OCI-LY3 (cell line): ENCODE measurements around the gene ZNF74.

Source experiments
- H2AFZ ChIP-seq: fragments of 200-600, 300-600 bp; shearing (Covaris generic); 2 replicates; pipeline ENCODE4 v1.6.0; 2014; ENCODE audit warnings: antibody characterized with exemption, low read depth, low read length
- H3K27ac ChIP-seq: fragments of 200-600, 300-600 bp; sonication (generic); 2 replicates; pipeline ENCODE4 v1.5.1; 2014; ENCODE audit warnings: mild to moderate bottlenecking, low read length, moderate library complexity, mixed read lengths
- H3K27me3 ChIP-seq: fragments of 200-600, 300-600 bp; sonication (generic); 2 replicates; pipeline ENCODE4 v1.6.1; 2014; ENCODE audit warnings: low read depth, low read length, mixed read lengths
- H3K36me3 ChIP-seq: fragments of 200-600, 300-600 bp; sonication (generic); replicated peaks from 2 replicates; pipeline ENCODE3; 2014; ENCODE audit warnings: low read depth, low read length, mixed read lengths
- H3K4me1 ChIP-seq: fragments of 300-600, 200-600 bp; sonication (generic); 2 replicates; pipeline ENCODE4 v1.6.1; 2014; ENCODE audit warnings: low read length, mixed read lengths
- H3K4me2 ChIP-seq: fragments of 200-600, 300-600 bp; sonication (generic); 2 replicates; pipeline ENCODE4 v1.6.1; 2014; ENCODE audit warnings: low read length, mixed read lengths
- H3K4me3 ChIP-seq: fragments of 300-600, 200-600 bp; sonication (generic); 2 replicates; pipeline ENCODE4 v1.5.1; 2014; ENCODE audit warnings: antibody characterized with exemption, mild to moderate bottlenecking, low read length, moderate library complexity
- H3K79me2 ChIP-seq: fragments of 300-600, 200-600 bp; shearing (Covaris generic); 2 replicates; pipeline ENCODE4 v1.6.1; 2014; ENCODE audit warnings: mild to moderate bottlenecking, low read length, mixed read lengths
- H3K9ac ChIP-seq: fragments of 300-600, 200-600 bp; shearing (Covaris generic); 2 replicates; pipeline ENCODE4 v1.6.0; 2014; ENCODE audit warnings: mild to moderate bottlenecking, low read length, moderate library complexity
- H3K9me3 ChIP-seq: fragments of 200-600, 300-600 bp; shearing (Covaris generic); 2 replicates; pipeline ENCODE4 v1.6.1; 2014; ENCODE audit warnings: low read length, mixed read lengths; ENCODE audit not compliant: insufficient read depth
- H4K20me1 ChIP-seq: fragments of 200-600, 300-600 bp; sonication (generic); 2 replicates; pipeline ENCODE4 v1.6.1; 2016; ENCODE audit warnings: low read length, mixed read lengths; ENCODE audit not compliant: insufficient read depth
- EZH2phosphoT487 ChIP-seq: fragments of 200-600 bp; shearing (Covaris generic); IDR thresholded peaks from 2 replicates; pipeline ENCODE4 v1.6.1; 2018; ENCODE audit warnings: antibody characterized with exemption, mixed run types, low read depth
- TF ChIP-seq, protein P1 (sequence below): fragments of 200-600, 300-600 bp; sonication (generic); IDR thresholded peaks from 2 replicates; pipeline ENCODE4 v1.5.1; 2014; ENCODE audit warnings: antibody characterized with exemption, low read length, low read depth

ZNF74 gene

DNA sequence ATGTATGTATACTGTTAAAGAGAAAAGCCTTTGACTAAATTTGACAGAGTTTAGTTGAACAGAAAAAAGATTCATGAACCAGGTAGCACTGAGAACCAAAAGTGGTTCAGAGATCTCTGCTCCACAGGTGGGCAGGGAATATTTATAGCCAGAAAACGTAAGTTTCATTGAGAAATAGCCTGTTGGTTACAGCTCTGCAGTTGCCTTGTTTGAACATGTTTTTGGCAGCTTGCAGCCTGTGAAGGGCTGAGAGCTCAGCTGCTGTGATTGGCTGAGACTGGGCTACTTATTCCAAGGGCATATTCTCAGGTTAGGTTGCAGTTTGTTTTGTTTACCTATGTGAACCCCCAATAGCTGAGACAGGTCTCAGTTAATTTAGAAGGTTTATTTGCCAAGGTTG is 13.5 kb upstream of the ZNF74 start:
- H3K4me3 ChIP-seq = no peak overlapping the region
- H3K27me3 ChIP-seq = peaks cover 14% of the 10 kb centered on the region
- no peaks in the 10 kb centered on the region for H4K20me1 ChIP-seq
- no peak overlapping the region for H3K27ac ChIP-seq
- no peaks in the 10 kb centered on the region for H3K4me1 ChIP-seq
- no peak for TF ChIP-seq EZH2phosphoT487
- TF ChIP-seq, protein P1, sequence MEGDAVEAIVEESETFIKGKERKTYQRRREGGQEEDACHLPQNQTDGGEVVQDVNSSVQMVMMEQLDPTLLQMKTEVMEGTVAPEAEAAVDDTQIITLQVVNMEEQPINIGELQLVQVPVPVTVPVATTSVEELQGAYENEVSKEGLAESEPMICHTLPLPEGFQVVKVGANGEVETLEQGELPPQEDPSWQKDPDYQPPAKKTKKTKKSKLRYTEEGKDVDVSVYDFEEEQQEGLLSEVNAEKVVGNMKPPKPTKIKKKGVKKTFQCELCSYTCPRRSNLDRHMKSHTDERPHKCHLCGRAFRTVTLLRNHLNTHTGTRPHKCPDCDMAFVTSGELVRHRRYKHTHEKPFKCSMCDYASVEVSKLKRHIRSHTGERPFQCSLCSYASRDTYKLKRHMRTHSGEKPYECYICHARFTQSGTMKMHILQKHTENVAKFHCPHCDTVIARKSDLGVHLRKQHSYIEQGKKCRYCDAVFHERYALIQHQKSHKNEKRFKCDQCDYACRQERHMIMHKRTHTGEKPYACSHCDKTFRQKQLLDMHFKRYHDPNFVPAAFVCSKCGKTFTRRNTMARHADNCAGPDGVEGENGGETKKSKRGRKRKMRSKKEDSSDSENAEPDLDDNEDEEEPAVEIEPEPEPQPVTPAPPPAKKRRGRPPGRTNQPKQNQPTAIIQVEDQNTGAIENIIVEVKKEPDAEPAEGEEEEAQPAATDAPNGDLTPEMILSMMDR = no peak
- H3K9ac ChIP-seq = no peak overlapping the region
- H3K4me2 ChIP-seq = no peak overlapping the region
- H3K79me2 ChIP-seq = no peaks in the 10 kb centered on the region
- no peaks in the 10 kb centered on the region for H3K9me3 ChIP-seq
- H2AFZ ChIP-seq = no peak overlapping the region
- H3K36me3 ChIP-seq = no peaks in the 10 kb centered on the region

DNA sequence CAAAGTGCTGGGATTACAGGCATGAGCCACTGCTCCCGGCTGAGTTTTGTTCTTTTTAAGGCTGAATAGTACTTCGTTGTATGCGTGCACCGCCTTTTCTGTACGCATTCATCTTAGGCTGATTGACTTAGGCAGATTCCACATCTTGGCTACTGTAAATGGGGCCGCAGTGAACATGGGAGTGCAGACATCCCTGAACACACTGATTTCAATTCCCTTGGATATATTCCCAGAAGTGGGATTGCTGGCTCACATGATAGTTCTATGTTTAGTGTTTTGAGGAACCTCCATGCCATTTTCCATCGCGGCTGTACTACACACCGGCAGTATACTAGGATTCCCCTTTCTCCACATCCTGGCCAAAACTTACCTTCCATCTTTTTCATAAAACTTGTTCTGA is 10.4 kb upstream of the ZNF74 start:
- no peak overlapping the region for H3K27ac ChIP-seq
- H3K79me2 ChIP-seq = no peaks in the 10 kb centered on the region
- no peak overlapping the region for H3K9ac ChIP-seq
- no peaks in the 10 kb centered on the region for H3K9me3 ChIP-seq
- no peak overlapping the region for H2AFZ ChIP-seq
- no peaks in the 10 kb centered on the region for H4K20me1 ChIP-seq
- no peaks in the 10 kb centered on the region for H3K4me1 ChIP-seq
- H3K4me2 ChIP-seq = no peak overlapping the region
- H3K36me3 ChIP-seq = no peaks in the 10 kb centered on the region
- H3K27me3 ChIP-seq = peaks cover 17% of the 10 kb centered on the region
- H3K4me3 ChIP-seq = no peak overlapping the region
- TF ChIP-seq EZH2phosphoT487 = no peak
- TF ChIP-seq, protein P1 = no peak

DNA sequence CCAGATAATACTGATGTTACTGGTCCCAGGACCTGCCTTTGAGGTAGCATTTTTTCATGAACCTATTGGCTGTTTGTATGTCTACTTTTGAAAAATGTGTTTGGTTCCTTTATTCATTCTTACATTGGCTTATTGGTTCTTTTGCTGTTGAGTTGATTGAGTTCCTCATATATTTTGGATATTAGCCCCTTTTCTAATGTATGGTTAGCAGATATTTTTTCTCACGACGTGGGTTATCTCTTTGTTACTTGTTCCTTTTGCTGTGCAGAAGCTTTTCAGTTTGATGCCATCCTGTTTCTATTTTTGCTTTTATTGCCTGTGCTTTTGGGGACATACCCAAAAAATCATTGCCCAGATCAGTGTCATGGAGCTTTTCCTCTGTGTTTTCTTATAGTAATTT is 9.8 kb upstream of the ZNF74 start:
- no peak overlapping the region for H3K27ac ChIP-seq
- H3K4me3 ChIP-seq = no peak overlapping the region
- H4K20me1 ChIP-seq = no peaks in the 10 kb centered on the region
- TF ChIP-seq EZH2phosphoT487 = no peak
- TF ChIP-seq, protein P1 = no peak
- no peaks in the 10 kb centered on the region for H3K4me1 ChIP-seq
- no peaks in the 10 kb centered on the region for H3K36me3 ChIP-seq
- no peak overlapping the region for H2AFZ ChIP-seq
- H3K4me2 ChIP-seq = no peak overlapping the region
- H3K9ac ChIP-seq = no peak overlapping the region
- no peaks in the 10 kb centered on the region for H3K9me3 ChIP-seq
- H3K79me2 ChIP-seq = no peaks in the 10 kb centered on the region
- peaks cover 17% of the 10 kb centered on the region for H3K27me3 ChIP-seq

DNA sequence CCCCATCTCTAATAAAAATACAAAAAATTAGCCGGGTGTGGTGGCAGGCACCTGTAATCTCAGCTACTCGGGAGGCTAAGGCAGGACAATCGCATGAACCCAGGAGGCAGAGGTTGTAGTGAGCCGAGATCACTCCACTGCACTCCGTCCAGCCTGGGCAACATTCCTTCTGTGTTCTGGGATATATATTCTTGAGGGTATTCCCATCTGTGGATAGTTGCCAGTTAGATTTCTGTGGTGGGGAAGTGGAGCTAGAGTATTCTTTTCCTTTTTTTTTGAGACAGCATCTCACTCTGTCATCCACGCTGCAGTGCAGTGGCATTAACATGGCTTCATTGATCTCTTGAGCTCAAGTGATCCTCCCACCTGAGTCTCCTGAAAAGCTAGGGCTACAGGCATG is 9.1 kb upstream of the ZNF74 start:
- Histone ChIP-seq H3K27ac (no peak overlapping the region), H3K36me3 (no peaks in the 10 kb centered on the region), H3K4me1 (no peaks in the 10 kb centered on the region), H3K27me3 (peaks cover 14% of the 10 kb centered on the region), H3K9ac (no peak overlapping the region), H3K9me3 (no peaks in the 10 kb centered on the region), H2AFZ (no peak overlapping the region), H4K20me1 (no peaks in the 10 kb centered on the region), H3K4me2 (no peak overlapping the region), H3K79me2 (no peaks in the 10 kb centered on the region), H3K4me3 (no peak overlapping the region)
- TF ChIP-seq EZH2phosphoT487 = no peak
- TF ChIP-seq, protein P1 = no peak
